ENCODE data around the gene RTL1. TPM values are rescaled to one million over a fixed set of nuclear protein-coding genes. Genes with fewer than 3 reads are reported as not detected.

RTL1 gene
- total RNA-seq: not detected in 2 replicates

GRCh38 chr14:100903672-100904185, at the start of gene RTL1:
RTL1 (minus strand) TSS chr14:100903722; CDS start chr14:100884788, 18,934 bp downstream.

Small RNA genes lying within 50 kb of the gene (small RNA-seq; reads per million reads assigned to genes)
- not detected for gene MIR127 (ENCODE audit: low replicate concordance)
- gene MIR136 (ENCODE audit: low replicate concordance): not detected
- 18.3 reads per million, percentile 96 among the genes with 10 or more reads in this experiment for gene MIR337 (ENCODE audit: low replicate concordance)
- gene MIR370 (ENCODE audit: low replicate concordance): 55.1 reads per million, percentile 98 among the genes with 10 or more reads in this experiment
- not detected for gene MIR431 (ENCODE audit: low replicate concordance)
- not detected for gene MIR432 (ENCODE audit: low replicate concordance)
- gene MIR433 (ENCODE audit: low replicate concordance): not detected
- gene MIR493 (ENCODE audit: low replicate concordance): 108 reads per million, percentile 99 among the genes with 10 or more reads in this experiment
- not detected for gene RF02145 (ENCODE audit: low replicate concordance)
- gene SNORD112 (ENCODE audit: low replicate concordance): 5.2 reads per million, percentile 88 among the genes with 10 or more reads in this experiment
- not detected for gene SNORD113-1 (ENCODE audit: low replicate concordance)
- not detected for gene SNORD113-2 (ENCODE audit: low replicate concordance)
- gene SNORD113-3 (ENCODE audit: low replicate concordance): 40.4 reads per million, percentile 98 among the genes with 10 or more reads in this experiment
- gene SNORD113-4 (ENCODE audit: low replicate concordance): 90.9 reads per million, percentile 98 among the genes with 10 or more reads in this experiment
- gene SNORD113-5 (ENCODE audit: low replicate concordance): 835 reads per million, percentile 99 among the genes with 10 or more reads in this experiment
- gene SNORD113-6 (ENCODE audit: low replicate concordance): 733 reads per million, percentile 99 among the genes with 10 or more reads in this experiment
- gene SNORD113-7 (ENCODE audit: low replicate concordance): 1,640 reads per million, percentile 100 among the genes with 10 or more reads in this experiment
- gene SNORD113-8 (ENCODE audit: low replicate concordance): 4,629 reads per million, percentile 100 among the genes with 10 or more reads in this experiment
- gene SNORD113-9 (ENCODE audit: low replicate concordance): 723 reads per million, percentile 99 among the genes with 10 or more reads in this experiment
- 1,280 reads per million, percentile 100 among the genes with 10 or more reads in this experiment for gene SNORD114-1 (ENCODE audit: low replicate concordance)
- not detected for gene SNORD114-2 (ENCODE audit: low replicate concordance)
- gene SNORD114-3 (ENCODE audit: low replicate concordance): 92.6 reads per million, percentile 98 among the genes with 10 or more reads in this experiment

Other genes starting within 250 kb of the RTL1 start
- not detected in 2 replicates for gene DLK1, start 176.8 kb downstream of the RTL1 start, total RNA-seq
- gene MEG3, start 77.6 kb downstream of the RTL1 start, total RNA-seq: 207 and 351 TPM in 2 replicates

Measured in placental pericyte (primary cell).